ENCODE data around the gene ARHGEF35.
"Not testable (repeated sequence)": the region's sequence is repeated elsewhere in the genome, so short reads cannot be mapped to it uniquely, and the experiment has no call there.

Gene ARHGEF35

DNA sequence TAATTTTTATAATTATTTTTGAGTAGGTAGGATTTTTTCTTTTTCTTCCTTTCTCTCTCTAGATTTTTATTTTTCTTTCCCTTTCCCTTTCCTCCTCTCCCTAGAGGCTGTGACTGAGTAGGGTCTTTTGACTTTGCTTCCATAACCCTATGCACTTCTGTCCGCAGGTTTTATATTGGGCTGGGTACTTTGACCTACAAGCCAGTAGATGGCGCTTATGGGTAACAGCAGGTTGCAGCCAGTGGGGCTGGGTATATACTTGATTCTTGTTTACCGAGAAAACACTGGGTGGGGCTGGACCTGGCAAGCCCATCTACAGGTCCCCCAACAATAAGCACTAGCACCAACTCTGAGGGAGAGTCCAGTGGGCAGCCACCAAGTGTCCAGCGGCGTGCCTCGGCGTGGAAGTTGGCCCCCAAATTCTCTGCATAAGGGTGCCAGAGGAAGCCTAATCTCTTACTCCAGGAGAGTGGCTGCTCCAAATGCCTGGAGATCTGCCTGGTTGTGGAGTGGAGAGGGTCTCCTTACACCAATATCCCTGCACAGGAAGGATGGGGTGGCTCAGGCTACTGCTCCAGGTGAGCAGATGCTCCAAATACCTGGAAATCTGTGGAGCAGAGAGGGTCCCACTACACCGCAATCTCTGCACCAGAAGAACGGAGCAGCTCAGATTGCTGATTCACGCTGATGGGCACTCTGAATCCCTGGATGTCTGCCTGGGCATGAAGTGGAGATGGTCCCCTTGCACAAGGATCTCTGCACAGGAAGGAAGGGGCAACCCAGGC lies 17.1 kb downstream of the ARHGEF35 start:
- peak; percentile 10 for DNase-seq (ENCODE audit: low read depth)

DNA sequence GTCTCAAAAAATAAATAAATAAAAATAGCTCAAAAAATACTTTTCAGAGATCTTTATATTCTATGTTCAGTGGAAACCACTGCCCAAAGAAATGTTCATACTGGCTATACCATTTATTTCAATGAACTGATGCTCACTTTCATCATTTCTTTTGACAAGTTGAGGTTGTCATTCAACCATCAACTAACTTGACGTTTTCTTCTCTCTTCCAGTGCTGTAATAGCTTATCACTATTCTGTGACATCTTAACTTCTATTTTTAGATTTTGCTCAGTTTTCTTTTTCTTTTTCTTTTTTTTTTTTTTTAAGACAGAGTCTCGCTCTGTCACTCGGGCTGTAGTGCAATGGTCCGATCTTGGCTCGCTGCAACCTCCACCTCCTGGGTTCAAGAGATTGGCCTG lies 21.0 kb downstream of the ARHGEF35 start:
- DNase-seq (ENCODE audit: low read depth) = no peak

DNA sequence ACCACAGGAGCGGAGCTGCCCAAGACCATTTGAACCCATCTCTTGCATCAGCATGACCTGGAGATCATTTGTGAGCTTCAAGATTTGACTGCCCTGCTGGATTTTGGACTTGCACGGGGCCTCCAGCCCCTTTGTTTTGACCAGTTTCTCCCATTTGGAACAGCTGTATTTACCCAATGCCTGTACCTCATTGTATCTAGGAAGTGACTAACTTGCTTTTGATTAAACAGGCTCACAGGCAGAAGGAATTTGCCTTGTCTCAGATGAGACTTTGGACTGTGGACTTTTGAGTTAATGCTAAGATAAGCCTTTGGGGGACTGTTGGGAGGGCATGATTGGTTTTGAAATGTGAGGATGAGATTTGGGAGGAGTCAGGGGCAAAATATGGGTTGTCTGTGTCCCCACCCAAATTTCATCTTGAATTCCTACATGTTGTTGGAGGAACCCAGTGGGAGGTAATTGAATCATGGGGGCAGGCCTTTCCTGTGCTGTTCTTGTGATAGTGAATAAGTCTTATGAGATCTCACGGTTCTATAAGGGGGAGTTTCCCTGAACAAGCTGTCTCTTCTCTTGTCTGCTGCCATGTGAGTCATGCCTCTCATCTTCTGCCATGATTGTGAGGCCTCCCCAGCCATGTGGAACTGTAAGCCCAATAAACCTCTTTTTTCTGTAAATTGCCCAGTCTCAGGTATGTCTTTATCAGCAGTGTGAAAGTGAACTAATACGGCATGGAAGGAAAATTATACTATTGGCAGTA lies 23.9 kb downstream of the ARHGEF35 start:
- DNase-seq (ENCODE audit: low read depth) = not testable (repeated sequence)

DNA sequence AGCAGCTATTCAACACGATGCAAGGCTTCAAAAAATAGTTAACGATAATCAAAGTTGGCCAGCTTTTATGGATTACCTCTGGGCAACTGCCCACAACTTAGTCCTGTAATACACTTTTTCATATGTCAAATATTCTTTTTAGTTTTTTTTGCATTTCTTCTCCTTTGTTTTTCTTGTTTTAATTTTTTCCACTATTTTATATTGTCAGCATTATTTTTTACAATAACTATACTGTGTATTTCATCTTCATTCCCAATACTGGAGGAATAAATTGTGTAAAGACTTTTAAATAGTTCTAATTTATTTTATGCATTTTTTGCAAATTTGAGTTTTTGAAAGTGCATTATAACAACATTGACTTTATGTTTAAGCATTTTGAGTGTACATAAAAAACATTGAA lies 30.8 kb downstream of the ARHGEF35 start:
- DNase-seq (ENCODE audit: low read depth) = no peak

DNA sequence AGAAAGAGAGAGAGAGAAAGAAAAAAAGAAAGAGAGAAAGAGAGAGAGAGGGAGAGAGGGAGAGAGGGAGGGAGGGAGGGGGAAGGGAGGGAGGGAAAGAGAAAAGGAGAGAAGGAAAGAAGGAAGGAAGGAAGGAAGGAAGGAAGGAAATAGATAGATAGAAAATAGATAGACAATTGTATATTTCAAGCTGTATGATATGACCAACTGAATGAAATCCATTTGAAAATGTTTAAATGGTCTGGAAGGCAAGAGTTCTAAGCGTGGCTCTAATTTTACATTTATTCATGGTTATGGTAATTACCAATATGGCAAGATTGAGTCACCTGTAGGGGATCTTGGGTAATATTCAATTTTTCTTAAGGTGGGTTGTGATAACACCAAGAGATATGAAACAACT lies 36.8 kb downstream of the ARHGEF35 start:
- no peak for DNase-seq (ENCODE audit: low read depth)

DNA sequence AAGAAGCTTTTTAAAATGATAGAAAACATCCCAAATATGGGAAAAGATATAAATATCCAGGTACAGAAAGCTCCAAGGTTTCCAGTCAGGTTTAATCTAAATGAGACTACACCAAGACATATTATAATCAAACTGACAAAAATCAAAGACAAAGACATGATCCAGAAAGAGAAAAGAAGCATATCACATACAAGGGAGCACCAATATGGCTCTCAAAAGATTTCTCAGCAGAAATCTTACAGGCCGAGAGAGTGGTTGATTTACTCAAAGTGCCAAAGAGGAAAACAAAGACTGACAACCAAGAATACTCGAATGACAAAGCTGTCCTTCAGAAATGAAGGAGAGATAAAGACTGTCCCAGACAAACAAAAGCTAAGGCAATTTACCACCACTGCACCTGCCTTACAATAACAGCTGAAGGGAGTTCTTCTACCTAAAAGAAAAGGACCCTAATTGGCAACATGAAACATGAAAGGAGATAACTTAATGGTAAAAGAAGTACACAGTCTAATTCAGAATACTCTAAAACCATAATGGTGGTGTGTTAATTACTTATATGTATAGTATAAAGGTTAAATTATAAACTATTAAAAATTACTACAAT lies 47.3 kb downstream of the ARHGEF35 start:
- no peak for DNase-seq (ENCODE audit: low read depth)

DNA sequence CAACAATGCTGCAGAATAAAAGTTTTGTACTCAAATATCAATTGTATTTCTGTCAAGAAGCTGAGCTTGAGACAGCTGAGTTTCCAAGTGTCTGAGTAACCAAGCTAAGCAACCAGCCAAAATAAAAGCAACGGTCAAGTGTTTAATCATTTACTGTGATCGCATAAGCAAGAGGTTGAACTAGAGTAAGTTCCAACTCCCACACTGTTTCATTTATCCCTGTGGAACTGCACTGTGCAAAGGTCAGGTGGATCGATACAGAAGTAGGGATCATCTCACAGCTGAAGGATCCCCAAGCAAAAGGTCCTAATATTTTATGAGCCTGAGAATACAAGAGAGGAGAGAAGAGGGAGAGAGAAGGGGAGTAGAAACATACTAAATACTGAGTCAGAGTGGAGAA lies 51.2 kb downstream of the ARHGEF35 start:
- DNase-seq (ENCODE audit: low read depth) = no peak

DNA sequence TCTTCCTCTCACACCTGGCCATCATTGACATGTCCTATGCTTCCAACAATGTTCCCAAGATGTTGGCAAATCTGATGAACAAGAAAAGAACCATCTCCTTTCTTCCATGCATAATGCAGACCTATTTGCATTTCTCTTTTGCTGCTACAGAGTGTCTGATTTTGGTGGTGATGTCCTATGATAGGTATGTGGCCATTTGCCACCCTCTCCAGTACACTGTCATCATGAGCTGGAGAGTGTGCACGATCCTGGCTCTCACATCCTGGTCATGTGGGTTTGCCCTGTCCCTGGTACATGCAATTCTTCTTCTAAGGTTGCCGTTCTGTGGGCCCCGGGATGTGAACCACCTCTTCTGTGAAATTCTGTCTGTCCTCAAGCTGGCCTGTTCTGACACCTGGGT lies 53.4 kb downstream of the ARHGEF35 start:
- no peak for DNase-seq (ENCODE audit: low read depth)

DNA sequence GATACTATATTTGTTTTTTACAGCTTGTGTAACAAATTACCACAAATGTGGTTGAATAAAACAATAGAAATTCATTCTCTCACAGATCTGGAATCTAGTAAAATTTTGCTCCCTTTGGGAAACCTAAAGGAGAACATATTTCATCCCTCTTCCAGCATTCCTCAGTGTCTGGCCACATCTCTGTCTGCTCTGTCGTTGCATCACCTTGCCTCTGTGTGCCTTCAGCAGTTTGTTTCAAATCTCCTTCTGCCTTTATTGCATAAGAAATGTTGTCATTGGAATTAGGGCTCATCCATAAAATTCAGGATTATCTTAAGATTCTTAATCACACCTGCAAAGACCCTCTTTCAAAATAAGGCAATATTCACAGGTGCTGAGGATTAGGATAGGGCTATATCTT lies 58.1 kb downstream of the ARHGEF35 start:
- DNase-seq (ENCODE audit: low read depth) = no peak

All from activated T-cell treated with anti-CD3 and anti-CD28 coated beads for 24 hours (primary cell).